ENCODE data around the gene RNF168.
"Not testable (repeated sequence)": the region's sequence is repeated elsewhere in the genome, so short reads cannot be mapped to it uniquely, and the experiment has no call there.

RNF168 gene

GRCh38 chr3:196506687-196507086 lies 3.1 kb upstream of the RNF168 start:
- TF ChIP-seq SETDB1 (IDR thresholded peaks at IDR 0.05; ENCODE audit: insufficient read length, low read length), result peak; percentile 93
- no peak for TF ChIP-seq ZSCAN4 (tag by site-specific recombination; IDR thresholded peaks at IDR 0.05)
- POLR2A ChIA-PET, result no interaction called here
- Histone ChIP-seq H3K36me3 (ENCODE audit: control insufficient read depth in 2 of 2, insufficient read depth in 1 of 2, low read length in 2 of 2) (no peaks in the 10 kb centered on the region), H3K9me3 (ENCODE audit: control insufficient read depth, insufficient read depth, low read depth, low read length) (no peaks in the 10 kb centered on the region), H3K4me1 (ENCODE audit: control insufficient read depth, insufficient read depth, low read length) (no peaks in the 10 kb centered on the region), H3K4me3 (ENCODE audit: low read depth, low read length) (no peak overlapping the region), H3K27ac (ENCODE audit: extremely low read depth, low read depth, low read length) (no peak overlapping the region)
- CTCF ChIA-PET, result interaction anchor here (0.5 to 0.7 kb wide), 2 partner anchors 12 to 111 kb away, joined by 3 read pairs; no protein-coding TSS in a partner anchor

- ChIA-PET CTCF (interaction anchor here (0.8 kb wide), 2 partner anchors 14 to 18 kb away, joined by 3 to 5 read pairs; no protein-coding TSS in a partner anchor), POLR2A (no interaction called here)
- no peak overlapping the region for H3K27ac ChIP-seq (ENCODE audit: extremely low read depth, low read depth, low read length)
Observed at GRCh38 chr3:196504556-196504955, 988 bp upstream of the RNF168 start.

GRCh38 chr3:196504077-196504398 lies 470 bp upstream of the RNF168 start:
- H3K9me3 ChIP-seq (ENCODE audit: control insufficient read depth, insufficient read depth, low read depth, low read length); H3K36me3 ChIP-seq (ENCODE audit: control insufficient read depth in 2 of 2, insufficient read depth in 1 of 2, low read length in 2 of 2); H3K4me1 ChIP-seq (ENCODE audit: control insufficient read depth, insufficient read depth, low read length): not testable (repeated sequence)
- POLR2A ChIA-PET, result interaction anchor here (0.5 to 1.1 kb wide), 3 partner anchors 13 to 346 kb away, joined by 3 to 10 read pairs (median 9); partner anchors contain the start of gene UBXN7
- Histone ChIP-seq H3K4me3 (ENCODE audit: low read depth, low read length) (peak overlapping the region; percentile 15), H3K27ac (ENCODE audit: extremely low read depth, low read depth, low read length) (peak overlapping the region; percentile 46; the same call in 1 of the 2 replicates)
- CTCF ChIA-PET, result interaction anchor here (0.8 kb wide), 1 partner anchor 19 kb away, joined by 3 read pairs; no protein-coding TSS in a partner anchor
- peak; percentile 88 for TF ChIP-seq ZNF335 (tag by site-specific recombination; conservative IDR thresholded peaks at IDR 0.05)

More at GRCh38 chr3:196504556-196504955, 988 bp upstream of the RNF168 start:
- Histone ChIP-seq H3K36me3 (ENCODE audit: control insufficient read depth in 2 of 2, insufficient read depth in 1 of 2, low read length in 2 of 2) (no peaks in the 10 kb centered on the region), H3K4me1 (ENCODE audit: control insufficient read depth, insufficient read depth, low read length) (no peaks in the 10 kb centered on the region), H3K4me3 (ENCODE audit: low read depth, low read length) (no peak overlapping the region), H3K9me3 (ENCODE audit: control insufficient read depth, insufficient read depth, low read depth, low read length) (no peaks in the 10 kb centered on the region)
- TF ChIP-seq SP7 (tag by site-specific recombination; IDR thresholded peaks at IDR 0.05) (no peak), ZNF121 (tag by site-specific recombination; IDR thresholded peaks at IDR 0.05) (peak; percentile 79; the same call in 1 of the 2 replicates), TRIM28 (IDR thresholded peaks at IDR 0.05; ENCODE audit: borderline replicate concordance, low read length) (no peak), ZNF776 (tag by site-specific recombination; IDR thresholded peaks at IDR 0.05; ENCODE audit: borderline replicate concordance) (no peak), ZBTB11 (tag by site-specific recombination; conservative IDR thresholded peaks at IDR 0.05; ENCODE audit: low read depth) (no peak), ZBTB17 (tag by site-specific recombination; IDR thresholded peaks at IDR 0.05) (no peak)

GRCh38 chr3:196502775-196503195 lies 783 bp downstream of the RNF168 start:
- Histone ChIP-seq H3K36me3 (ENCODE audit: control insufficient read depth in 2 of 2, insufficient read depth in 1 of 2, low read length in 2 of 2) (no peaks in the 10 kb centered on the region), H3K4me1 (ENCODE audit: control insufficient read depth, insufficient read depth, low read length) (no peaks in the 10 kb centered on the region), H3K4me3 (ENCODE audit: low read depth, low read length) (peak overlapping the region; percentile 91), H3K9me3 (ENCODE audit: control insufficient read depth, insufficient read depth, low read depth, low read length) (no peaks in the 10 kb centered on the region), H3K27ac (ENCODE audit: extremely low read depth, low read depth, low read length) (peak overlapping the region; percentile 89)
- ChIA-PET CTCF (interaction anchor here (1.0 kb wide), 1 partner anchor 10 kb away, joined by 5 read pairs; no protein-coding TSS in a partner anchor), POLR2A (no interaction called here)
- TF ChIP-seq PRDM1 (tag by site-specific recombination; IDR thresholded peaks at IDR 0.05), result peak; percentile 78
- TF ChIP-seq ZFHX2 (tag by site-specific recombination; conservative IDR thresholded peaks at IDR 0.05), result no peak
- no peak for TF ChIP-seq ZBTB7A (tag by site-specific recombination; IDR thresholded peaks at IDR 0.05; ENCODE audit: low read depth)
- TF ChIP-seq ZNF704 (tag by site-specific recombination; IDR thresholded peaks at IDR 0.05), result no peak
- TF ChIP-seq ZNF596 (tag by site-specific recombination; IDR thresholded peaks at IDR 0.05), result no peak
- no peak for TF ChIP-seq ZNF624 (tag by site-specific recombination; IDR thresholded peaks at IDR 0.05)
- no peak for TF ChIP-seq HOXA7 (CRISPR knock-in tag; IDR thresholded peaks at IDR 0.05; ENCODE audit: borderline replicate concordance)
- TF ChIP-seq ZNF660 (tag by site-specific recombination; IDR thresholded peaks at IDR 0.05), result peak; percentile 57
- no peak for TF ChIP-seq ZBTB10 (tag by site-specific recombination; IDR thresholded peaks at IDR 0.05)
- no peak for TF ChIP-seq ZNF76 (tag by site-specific recombination; IDR thresholded peaks at IDR 0.05; ENCODE audit: borderline replicate concordance, low read depth)
- no peak for TF ChIP-seq ZNF292 (tag by site-specific recombination; IDR thresholded peaks at IDR 0.05; ENCODE audit: borderline replicate concordance, low read depth)

Measured in HEK293 (cell line).